IMR-90 (cell line): ENCODE results near the gene HSFX4. TPM values are rescaled to one million over a fixed set of nuclear protein-coding genes. Genes with fewer than 3 reads are reported as not detected.

Experiments used
- ATAC-seq: fragments of 200-7000 bp; cut with Tn5 transposase; 2 replicates; pipeline ENCODE4 v1.9.1; 2020; ENCODE audit warnings: low read depth, mild to moderate bottlenecking, moderate library complexity
- BruUV-seq: library from RNA; stranded (reverse); fragments of 400-500 nt; replicated peaks from 2 replicates; lab custom pipeline; 2021; lab: Mats Ljungman, UMichigan
- CTCF ChIA-PET: fragments of 300-600 bp; formaldehyde crosslinking; extraction: SDS; loops from one replicate; lab custom pipeline; 2021; ENCODE audit warnings: antibody characterized with exemption; lab: Yijun Ruan, JAX
- POLR2A ChIA-PET: fragments of 300-600 bp; sonication (Branson Sonifier 250); formaldehyde crosslinking; loops from one replicate; lab custom pipeline; 2022; ENCODE audit warnings: antibody characterized with exemption; ENCODE audit not compliant: unreplicated experiment; lab: Charles Lee
- DNase-seq: peaks from one replicate; pipeline ENCODE4 v3.0.0; 2013
- H2AFZ ChIP-seq: replicated peaks from 2 replicates; pipeline ENCODE3; 2013; ENCODE audit warnings: low read length, mild to moderate bottlenecking; ENCODE audit not compliant: poor library complexity
- H2AK5ac ChIP-seq: 2 replicates; pipeline ENCODE4 v1.6.1; 2013; ENCODE audit warnings: low read depth, low read length, inconsistent platforms
- H2AK9ac ChIP-seq: replicated peaks from 2 replicates; pipeline ENCODE3; 2013; ENCODE audit warnings: mild to moderate bottlenecking, low read depth, low read length, moderate library complexity; ENCODE audit not compliant: poor library complexity
- H2BK120ac ChIP-seq: 2 replicates; pipeline ENCODE4 v1.6.1; 2013; ENCODE audit warnings: low read depth, low read length, inconsistent platforms
- H2BK15ac ChIP-seq: 3 replicates; pipeline ENCODE4 v1.6.1; 2013; ENCODE audit warnings: low read depth, low read length, inconsistent platforms
- H2BK20ac ChIP-seq: 2 replicates; pipeline ENCODE4 v1.6.1; 2013; ENCODE audit warnings: low read depth, mild to moderate bottlenecking, inconsistent platforms, low read length, moderate library complexity
- H2BK5ac ChIP-seq: 2 replicates; pipeline ENCODE4 v1.6.1; 2013; ENCODE audit warnings: mild to moderate bottlenecking, low read depth, low read length, inconsistent platforms; ENCODE audit not compliant: poor library complexity, severe bottlenecking
- H3K14ac ChIP-seq: replicated peaks from 2 replicates; pipeline ENCODE4 v1.6.1; 2013; ENCODE audit warnings: low read depth, low read length, inconsistent platforms
- H3K18ac ChIP-seq: 2 replicates; pipeline ENCODE4 v1.6.1; 2013; ENCODE audit warnings: low read depth, low read length, control low read depth
- H3K23ac ChIP-seq: 2 replicates; pipeline ENCODE4 v1.6.1; 2013; ENCODE audit warnings: low read depth, low read length, inconsistent platforms
- H3K27ac ChIP-seq: 2 replicates; pipeline ENCODE4 v1.5.1; 2013; ENCODE audit warnings: mild to moderate bottlenecking, control low read depth, low read length; ENCODE audit not compliant: insufficient read depth
- H3K27me3 ChIP-seq: 2 replicates; pipeline ENCODE4 v1.6.1; 2013; ENCODE audit warnings: low read length; ENCODE audit not compliant: control insufficient read depth, insufficient read depth
- H3K36me3 ChIP-seq: 2 replicates; pipeline ENCODE4 v1.6.1; 2013; ENCODE audit warnings: low read length, mixed read lengths; ENCODE audit not compliant: control insufficient read depth, insufficient read depth
- H3K4ac ChIP-seq: 2 replicates; pipeline ENCODE4 v1.6.1; 2013; ENCODE audit warnings: low read depth, low read length, inconsistent platforms
- H3K4me1 ChIP-seq: 2 replicates; pipeline ENCODE4 v1.6.1; 2013; ENCODE audit warnings: low read length, mixed read lengths; ENCODE audit not compliant: control insufficient read depth, insufficient read depth
- H3K4me2 ChIP-seq: 2 replicates; pipeline ENCODE4 v1.6.1; 2013; ENCODE audit warnings: low read depth, mild to moderate bottlenecking, control low read depth, low read length, moderate library complexity
- H3K4me3 ChIP-seq: 2 replicates; pipeline ENCODE4 v1.5.1; 2013; ENCODE audit warnings: low read depth, mild to moderate bottlenecking, control low read depth, low read length, moderate library complexity; ENCODE audit not compliant: insufficient read depth
- H3K56ac ChIP-seq: 2 replicates; pipeline ENCODE4 v1.6.1; 2013; ENCODE audit warnings: low read length, inconsistent platforms; ENCODE audit not compliant: insufficient read depth; ENCODE audit errors: extremely low read depth
- H3K79me1 ChIP-seq, 2 experiments: 2 replicates each; pipeline ENCODE4 v1.6.1; 2013; ENCODE audit warnings: low read length in 2 of 2, inconsistent platforms in 1 of 2, low read depth in 1 of 2
- H3K9ac ChIP-seq: 2 replicates; pipeline ENCODE4 v1.6.1; 2013; ENCODE audit warnings: low read depth, low read length, control low read depth
- H3K9me1 ChIP-seq: 2 replicates; pipeline ENCODE4 v1.6.1; 2013; ENCODE audit warnings: low read length, inconsistent platforms; ENCODE audit not compliant: insufficient read depth
- H3K9me3 ChIP-seq: 2 replicates; pipeline ENCODE4 v1.6.1; 2013; ENCODE audit warnings: low read length; ENCODE audit not compliant: control insufficient read depth, insufficient read depth
- H4K20me1 ChIP-seq: 2 replicates; pipeline ENCODE4 v1.6.1; 2013; ENCODE audit warnings: low read length, inconsistent platforms; ENCODE audit not compliant: insufficient read depth
- H4K5ac ChIP-seq: 2 replicates; pipeline ENCODE4 v1.6.1; 2013; ENCODE audit warnings: mild to moderate bottlenecking, low read depth, low read length, control low read depth
- H4K8ac ChIP-seq, 2 experiments: 2 replicates each; pipeline ENCODE4 v1.6.1; 2013; ENCODE audit warnings: low read depth in 2 of 2, low read length in 2 of 2, control low read depth in 1 of 2, inconsistent platforms in 1 of 2
- H4K91ac ChIP-seq: 2 replicates; pipeline ENCODE4 v1.6.1; 2013; ENCODE audit warnings: low read depth, low read length, inconsistent platforms; ENCODE audit not compliant: insufficient read depth
- BHLHE40 ChIP-seq: fragments of 150-350 bp; IDR thresholded peaks from 2 replicates; pipeline ENCODE4 v1.6.1; 2016; ENCODE audit warnings: mild to moderate bottlenecking, low read depth, low read length
- CEBPB ChIP-seq: IDR thresholded peaks from 2 replicates; pipeline ENCODE4 v1.6.1; 2012; ENCODE audit warnings: low read depth, low read length, improper control_type of control experiment
- CHD1 ChIP-seq: IDR thresholded peaks from 2 replicates; pipeline ENCODE4 v1.6.1; 2012; ENCODE audit warnings: low read depth, low read length, improper control_type of control experiment
- CTCF ChIP-seq: conservative IDR thresholded peaks from 2 replicates; pipeline ENCODE4 v1.5.1; 2012; ENCODE audit warnings: mild to moderate bottlenecking, low read depth, low read length, improper control_type of control experiment
- ELK1 ChIP-seq: fragments of 150-350 bp; IDR thresholded peaks from 2 replicates; pipeline ENCODE4 v1.6.1; 2016; ENCODE audit warnings: low read depth, mild to moderate bottlenecking, low read length, moderate library complexity, borderline replicate concordance
- MAFK ChIP-seq: IDR thresholded peaks from 2 replicates; pipeline ENCODE4 v1.6.1; 2012; ENCODE audit warnings: low read depth, low read length, improper control_type of control experiment
- MAZ ChIP-seq: IDR thresholded peaks from 2 replicates; pipeline ENCODE4 v1.6.1; 2012; ENCODE audit warnings: low read depth, mild to moderate bottlenecking, low read length, improper control_type of control experiment, moderate library complexity, borderline replicate concordance
- MXI1 ChIP-seq: IDR thresholded peaks from 2 replicates; pipeline ENCODE4 v1.6.1; 2012; ENCODE audit warnings: low read depth, mild to moderate bottlenecking, low read length, moderate library complexity, borderline replicate concordance
- NFE2L2 ChIP-seq: fragments of 150-350 bp; IDR thresholded peaks from 2 replicates; pipeline ENCODE4 v1.6.1; 2016; ENCODE audit warnings: low read depth, mild to moderate bottlenecking, low read length
- POLR2A ChIP-seq: IDR thresholded peaks from 2 replicates; pipeline ENCODE4 v1.6.1; 2012; ENCODE audit warnings: mild to moderate bottlenecking, low read depth, low read length
- RAD21 ChIP-seq: IDR thresholded peaks from 2 replicates; pipeline ENCODE4 v1.6.1; 2012; ENCODE audit warnings: low read length, improper control_type of control experiment
- RCOR1 ChIP-seq: IDR thresholded peaks from 2 replicates; pipeline ENCODE4 v1.6.1; 2012; ENCODE audit warnings: mild to moderate bottlenecking, low read length, improper control_type of control experiment; ENCODE audit not compliant: insufficient replicate concordance
- RFX5 ChIP-seq: IDR thresholded peaks from 2 replicates; pipeline ENCODE4 v1.8.0; 2012; ENCODE audit warnings: low read depth, mild to moderate bottlenecking, low read length, moderate library complexity
- SMC3 ChIP-seq: fragments of 150-350 bp; IDR thresholded peaks from 2 replicates; pipeline ENCODE4 v1.6.1; 2016; ENCODE audit warnings: low read depth, mild to moderate bottlenecking, antibody characterized with exemption, low read length, moderate library complexity
- USF2 ChIP-seq: fragments of 150-350 bp; IDR thresholded peaks from 2 replicates; pipeline ENCODE4 v1.6.1; 2017; ENCODE audit warnings: mild to moderate bottlenecking, antibody characterized with exemption, low read length, low read depth
- WGBS, 2 experiments: methylation state at CpG; one replicate each; pipeline versions ENCODE4 v1.1.5 to v1.1.7; 2013; ENCODE audit warnings: missing lambda C conversion rate in 2 of 2; ENCODE audit not compliant: insufficient read length in 1 of 2; ENCODE audit errors: extremely low coverage in 2 of 2; 5-methylcytosine and 5-hydroxymethylcytosine counted together
- dilution Hi-C: fragments of 300-500 bp; cut with HindIII; formaldehyde crosslinking; loops from one replicate; pipeline ENCODE4 v1.14.3; 2018; ENCODE audit warnings: low sequenced_read_pairs; ENCODE audit not compliant: unreplicated experiment
- in situ Hi-C: fragments of 300-500 bp; cut with MboI; formaldehyde crosslinking; loops from 3 replicates; pipeline ENCODE4 v1.14.3; 2019; ENCODE audit warnings: low sequenced_read_pairs, inconsistent platforms, mixed read lengths
- intact Hi-C: fragments of 100-400 bp; cut with micrococcal nuclease; formaldehyde crosslinking; loops from 2 replicates; pipeline ENCODE4 v1.10.0; 2022
- polyA plus RNA-seq, 3 experiments: library from polyadenylated mRNA; depleted of rRNA; stranded (reverse); fragments of >200 nt; gene quantifications; 2 replicates each; pipeline ENCODE4 v1.2.3, GENCODE V29; 2012; ENCODE audit warnings: low replicate concordance in 1 of 3
- total RNA-seq: library from RNA; depleted of rRNA; stranded (reverse); fragments of >200 nt; gene quantifications from 2 replicates; pipeline ENCODE4 v1.2.3, GENCODE V29; 2012

The HSFX4 gene
- total and polyA plus RNA-seq, 2 of the 4 experiments (the other 2 are of a cell fraction): not detected

- H3K27ac ChIP-seq: no peak overlapping the region
- H3K23ac ChIP-seq: no peak overlapping the region
- no peaks in the 10 kb centered on the region for H3K79me1 ChIP-seq
- H3K36me3 ChIP-seq: no peaks in the 10 kb centered on the region
- no peak overlapping the region for H2BK15ac ChIP-seq
- no peak overlapping the region for H2BK5ac ChIP-seq
- ChIA-PET POLR2A (no interaction called here), CTCF (no interaction called here)
- H3K9ac ChIP-seq: no peak overlapping the region
- no peak overlapping the region for H2AFZ ChIP-seq
- no peak overlapping the region for H2AK9ac ChIP-seq
- no peak overlapping the region for H2AK5ac ChIP-seq
- no peak overlapping the region for H2BK20ac ChIP-seq
- H3K4me1 ChIP-seq: no peaks in the 10 kb centered on the region
- ATAC-seq: no peak
- H3K4ac ChIP-seq: no peak overlapping the region
- no peak overlapping the region for H4K91ac ChIP-seq
- H4K8ac ChIP-seq: no peak overlapping the region
- H3K9me1 ChIP-seq: no peaks in the 10 kb centered on the region; the same call in 1 of the 2 replicates
- no peak overlapping the region for H3K18ac ChIP-seq
- TF ChIP-seq RFX5 (no peak), CEBPB (no peak), RCOR1 (no peak), CTCF (no peak), MAFK (no peak), POLR2A (no peak), MXI1 (no peak), RAD21 (no peak), CHD1 (no peak), MAZ (no peak), BHLHE40 (no peak), USF2 (no peak), NFE2L2 (no peak), SMC3 (no peak), ELK1 (no peak)
- BruUV-seq: no TSS peak
- in situ Hi-C loops: no loop called here
- H3K9me3 ChIP-seq: no peaks in the 10 kb centered on the region
- no peak for DNase-seq
- H3K14ac ChIP-seq: no peak overlapping the region
- no peaks in the 10 kb centered on the region for H4K20me1 ChIP-seq
- no peak overlapping the region for H3K56ac ChIP-seq
- no peak overlapping the region for H3K4me2 ChIP-seq
- H2BK120ac ChIP-seq: no peak overlapping the region
- intact Hi-C loops: no loop called here
- no peak overlapping the region for H4K5ac ChIP-seq
- H3K27me3 ChIP-seq: no peaks in the 10 kb centered on the region
- H3K4me3 ChIP-seq: no peak overlapping the region
- dilution Hi-C loops: no loop called here
- no CpG with 5 or more reads among the region's 3 CpGs for WGBS, 2 experiments
Observed at GRCh38 chrX:149908308-149908707, 21.1 kb upstream of the HSFX4 start.
